Measurements from ENCODE around the gene RFX4.

RFX4 gene

GRCh38 chr12:106774005-106774807 lies 191.4 kb downstream of the RFX4 start, which contains the start of gene RIC8B:
Gene RIC8B (plus strand): TSS chr12:106774682. CDS start chr12:106774746, 64 bp downstream.
- DNase-seq (ENCODE audit: low read depth): peak; percentile 99
- peak within 1 kb of the TSS; percentile 91 for H3K4me3 ChIP-seq (ENCODE audit: low read length)
- peaks cover 13% of the 10 kb centered on the region for H3K4me1 ChIP-seq (ENCODE audit: control insufficient read depth, insufficient read depth, low read length)
- no peaks in the 10 kb centered on the region for H3K9me3 ChIP-seq (ENCODE audit: control insufficient read depth, low read length)
- peak within 1 kb of the TSS; percentile 97 for H3K9ac ChIP-seq (ENCODE audit: low read length)
- no peaks in the 10 kb centered on the region for H3K27me3 ChIP-seq (replicated peaks; ENCODE audit: control insufficient read depth, insufficient read depth, low read length)
- no peaks in the 10 kb centered on the region for H3K36me3 ChIP-seq (ENCODE audit: control insufficient read depth, insufficient read depth, low read length, severe bottlenecking)

DNA sequence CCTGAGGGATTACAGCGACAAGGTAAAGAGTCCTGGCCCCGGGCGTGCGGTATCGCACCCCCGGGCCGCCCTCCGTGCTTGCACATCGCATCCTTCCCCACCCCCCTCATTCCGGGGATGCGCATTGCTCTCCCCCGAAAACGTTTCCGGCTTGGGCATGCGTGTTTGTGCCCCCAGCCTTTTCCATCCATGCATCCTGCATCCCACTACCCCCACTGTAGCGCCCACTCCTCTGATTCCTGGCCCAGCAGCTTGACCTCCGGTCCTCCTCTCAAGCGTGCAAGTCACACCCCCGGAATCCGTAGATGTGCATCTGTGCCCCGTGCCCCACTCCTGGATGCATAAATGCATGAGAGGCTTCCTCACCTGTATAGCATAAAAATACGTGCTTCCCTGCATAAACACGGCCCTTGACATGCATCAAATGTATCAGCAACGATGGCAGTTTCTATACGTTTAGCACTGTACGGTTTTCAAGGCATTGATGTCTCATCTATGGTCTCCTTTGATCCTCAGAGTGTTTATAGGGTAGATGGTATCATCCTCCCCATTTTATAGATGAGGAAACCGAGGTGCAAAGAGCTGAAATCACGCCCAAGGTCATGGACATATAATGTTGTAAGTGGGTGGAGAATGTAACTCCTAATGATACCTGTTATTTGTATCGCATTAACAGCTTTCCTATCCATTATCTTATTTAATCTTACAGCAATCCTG lies 192.2 kb downstream of the RFX4 start:
- H3K27me3 ChIP-seq (replicated peaks; ENCODE audit: control insufficient read depth, insufficient read depth, low read length): no peaks in the 10 kb centered on the region
- peaks cover 9% of the 10 kb centered on the region for H3K4me1 ChIP-seq (ENCODE audit: control insufficient read depth, insufficient read depth, low read length)
- peak overlapping the region; percentile 91 for H3K4me3 ChIP-seq (ENCODE audit: low read length)
- no peak for DNase-seq (ENCODE audit: low read depth)
- H3K9ac ChIP-seq (ENCODE audit: low read length): peak overlapping the region; percentile 97
- H3K36me3 ChIP-seq (ENCODE audit: control insufficient read depth, insufficient read depth, low read length, severe bottlenecking): no peaks in the 10 kb centered on the region
- no peaks in the 10 kb centered on the region for H3K9me3 ChIP-seq (ENCODE audit: control insufficient read depth, low read length)

DNA sequence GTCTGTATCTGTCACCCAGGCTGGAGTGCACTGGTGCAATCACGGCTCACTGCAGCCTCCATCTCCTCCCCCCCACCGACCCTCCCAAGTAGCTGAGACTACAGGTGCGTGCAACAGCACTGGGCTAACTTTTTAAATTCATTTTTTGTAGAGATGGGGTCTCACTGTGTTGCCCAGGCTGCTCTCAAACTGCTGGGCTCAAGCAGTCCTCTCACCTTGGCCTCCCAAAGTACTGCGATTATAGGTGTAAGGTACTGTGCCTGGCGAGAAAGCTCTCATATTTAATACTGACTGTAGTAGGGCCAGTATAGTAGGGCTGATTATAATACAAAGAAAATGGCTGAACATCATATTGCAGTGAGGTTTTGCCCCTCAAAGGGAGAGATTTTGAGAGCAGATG lies 194.1 kb downstream of the RFX4 start:
- no peak for DNase-seq (ENCODE audit: low read depth)
- Histone ChIP-seq H3K9ac (ENCODE audit: low read length) (no peak overlapping the region), H3K4me1 (ENCODE audit: control insufficient read depth, insufficient read depth, low read length) (peaks cover 9% of the 10 kb centered on the region), H3K4me3 (ENCODE audit: low read length) (no peak overlapping the region), H3K9me3 (ENCODE audit: control insufficient read depth, low read length) (no peaks in the 10 kb centered on the region), H3K27me3 (replicated peaks; ENCODE audit: control insufficient read depth, insufficient read depth, low read length) (no peaks in the 10 kb centered on the region), H3K36me3 (ENCODE audit: control insufficient read depth, insufficient read depth, low read length, severe bottlenecking) (no peaks in the 10 kb centered on the region)

DNA sequence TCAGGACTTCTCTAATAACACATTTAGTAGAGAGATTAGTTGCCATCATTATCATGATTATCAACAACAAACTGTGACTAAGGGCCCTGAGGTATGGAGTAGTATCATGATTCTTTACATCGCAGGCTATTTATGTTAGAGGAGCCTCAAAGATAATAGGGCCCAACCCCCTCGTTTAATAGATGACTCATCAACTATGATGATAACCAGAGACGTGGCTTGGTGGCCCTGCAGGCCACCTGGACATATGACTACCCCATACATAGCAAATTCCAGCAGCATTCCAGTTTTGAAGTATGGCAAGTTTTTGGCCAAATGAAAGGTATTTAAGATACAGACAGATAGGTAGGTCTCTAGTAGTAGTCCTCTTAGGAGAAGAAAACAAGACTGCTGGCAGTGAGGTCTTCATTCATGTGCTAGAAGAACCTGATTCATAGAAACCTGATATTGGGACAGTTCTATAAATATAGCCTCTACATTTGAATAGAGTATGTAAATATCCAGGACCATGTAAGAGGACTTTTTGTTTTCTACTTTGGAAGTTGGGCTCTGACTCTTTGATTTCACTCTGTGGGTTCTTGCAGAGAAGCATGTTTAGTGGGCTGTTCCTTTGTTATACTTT lies 197.3 kb downstream of the RFX4 start:
- DNase-seq (ENCODE audit: low read depth): peak; percentile 12
- H3K36me3 ChIP-seq (ENCODE audit: control insufficient read depth, insufficient read depth, low read length, severe bottlenecking): peaks cover 10% of the 10 kb centered on the region
- no peaks in the 10 kb centered on the region for H3K27me3 ChIP-seq (replicated peaks; ENCODE audit: control insufficient read depth, insufficient read depth, low read length)
- H3K9me3 ChIP-seq (ENCODE audit: control insufficient read depth, low read length): no peaks in the 10 kb centered on the region
- no peak overlapping the region for H3K9ac ChIP-seq (ENCODE audit: low read length)
- peaks cover 7% of the 10 kb centered on the region for H3K4me1 ChIP-seq (ENCODE audit: control insufficient read depth, insufficient read depth, low read length)
- H3K4me3 ChIP-seq (ENCODE audit: low read length): no peak overlapping the region

GRCh38 chr12:106782619-106783018 lies 199.8 kb downstream of the RFX4 start:
- no peaks in the 10 kb centered on the region for H3K4me1 ChIP-seq (ENCODE audit: control insufficient read depth, insufficient read depth, low read length)
- H3K9ac ChIP-seq (ENCODE audit: low read length): no peak overlapping the region
- H3K9me3 ChIP-seq (ENCODE audit: control insufficient read depth, low read length): no peaks in the 10 kb centered on the region
- no peak overlapping the region for H3K4me3 ChIP-seq (ENCODE audit: low read length)
- DNase-seq (ENCODE audit: low read depth): no peak
- H3K27me3 ChIP-seq (replicated peaks; ENCODE audit: control insufficient read depth, insufficient read depth, low read length): no peaks in the 10 kb centered on the region
- H3K36me3 ChIP-seq (ENCODE audit: control insufficient read depth, insufficient read depth, low read length, severe bottlenecking): peaks cover 14% of the 10 kb centered on the region

- H3K36me3 ChIP-seq (ENCODE audit: control insufficient read depth, insufficient read depth, low read length, severe bottlenecking): peaks cover 14% of the 10 kb centered on the region
- H3K4me1 ChIP-seq (ENCODE audit: control insufficient read depth, insufficient read depth, low read length): no peaks in the 10 kb centered on the region
- H3K9me3 ChIP-seq (ENCODE audit: control insufficient read depth, low read length): no peaks in the 10 kb centered on the region
- H3K27me3 ChIP-seq (replicated peaks; ENCODE audit: control insufficient read depth, insufficient read depth, low read length): no peaks in the 10 kb centered on the region
- H3K4me3 ChIP-seq (ENCODE audit: low read length): no peak overlapping the region
- no peak for DNase-seq (ENCODE audit: low read depth)
- H3K9ac ChIP-seq (ENCODE audit: low read length): no peak overlapping the region
Measured at GRCh38 chr12:106783515-106783914, 200.7 kb downstream of the RFX4 start.

- Histone ChIP-seq H3K27me3 (replicated peaks; ENCODE audit: control insufficient read depth, insufficient read depth, low read length) (no peaks in the 10 kb centered on the region), H3K9ac (ENCODE audit: low read length) (no peak overlapping the region), H3K9me3 (ENCODE audit: control insufficient read depth, low read length) (no peaks in the 10 kb centered on the region), H3K4me3 (ENCODE audit: low read length) (no peak overlapping the region), H3K4me1 (ENCODE audit: control insufficient read depth, insufficient read depth, low read length) (no peaks in the 10 kb centered on the region), H3K36me3 (ENCODE audit: control insufficient read depth, insufficient read depth, low read length, severe bottlenecking) (peaks cover 28% of the 10 kb centered on the region)
- DNase-seq (ENCODE audit: low read depth): no peak
Measured at GRCh38 chr12:106790020-106790419, 207.2 kb downstream of the RFX4 start.

GRCh38 chr12:106791531-106791930 lies 208.7 kb downstream of the RFX4 start:
- Histone ChIP-seq H3K4me3 (ENCODE audit: low read length) (no peak overlapping the region), H3K27me3 (replicated peaks; ENCODE audit: control insufficient read depth, insufficient read depth, low read length) (no peaks in the 10 kb centered on the region), H3K9ac (ENCODE audit: low read length) (no peak overlapping the region), H3K9me3 (ENCODE audit: control insufficient read depth, low read length) (no peaks in the 10 kb centered on the region), H3K4me1 (ENCODE audit: control insufficient read depth, insufficient read depth, low read length) (no peaks in the 10 kb centered on the region), H3K36me3 (ENCODE audit: control insufficient read depth, insufficient read depth, low read length, severe bottlenecking) (peaks cover 22% of the 10 kb centered on the region)
- DNase-seq (ENCODE audit: low read depth): no peak

- no peaks in the 10 kb centered on the region for H3K4me1 ChIP-seq (ENCODE audit: control insufficient read depth, insufficient read depth, low read length)
- no peaks in the 10 kb centered on the region for H3K9me3 ChIP-seq (ENCODE audit: control insufficient read depth, low read length)
- no peaks in the 10 kb centered on the region for H3K27me3 ChIP-seq (replicated peaks; ENCODE audit: control insufficient read depth, insufficient read depth, low read length)
- H3K4me3 ChIP-seq (ENCODE audit: low read length): no peak overlapping the region
- DNase-seq (ENCODE audit: low read depth): no peak
- peaks cover 22% of the 10 kb centered on the region for H3K36me3 ChIP-seq (ENCODE audit: control insufficient read depth, insufficient read depth, low read length, severe bottlenecking)
- no peak overlapping the region for H3K9ac ChIP-seq (ENCODE audit: low read length)
Measured at GRCh38 chr12:106794369-106794768, 211.6 kb downstream of the RFX4 start.

DNA sequence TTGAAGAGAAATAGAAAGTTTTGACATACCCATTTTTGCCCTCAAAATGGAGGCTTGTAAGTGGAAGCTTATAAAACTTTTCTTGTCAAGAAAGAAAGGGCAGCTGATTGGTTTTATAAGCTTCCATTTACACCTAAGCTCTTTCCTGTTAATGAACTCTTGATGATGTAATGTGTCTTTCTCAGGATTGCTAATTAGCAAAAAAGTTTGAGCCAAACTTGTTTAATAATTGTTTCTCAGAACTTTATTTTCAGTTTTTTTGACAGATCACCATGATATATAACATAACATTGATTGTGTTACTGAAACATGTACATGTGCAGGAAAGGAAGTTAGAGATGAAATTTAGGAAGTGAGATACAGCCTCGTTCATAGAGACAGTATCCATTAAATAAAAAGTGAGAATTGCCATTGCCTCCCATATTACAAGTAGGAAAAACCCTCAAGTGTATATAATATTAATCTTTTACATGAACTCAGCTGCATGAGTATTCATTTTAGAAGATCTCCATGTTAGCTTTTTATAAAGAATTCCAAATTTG lies 218.4 kb downstream of the RFX4 start:
- Histone ChIP-seq H3K27me3 (replicated peaks; ENCODE audit: control insufficient read depth, insufficient read depth, low read length) (no peaks in the 10 kb centered on the region), H3K36me3 (ENCODE audit: control insufficient read depth, insufficient read depth, low read length, severe bottlenecking) (peaks cover 8% of the 10 kb centered on the region), H3K4me3 (ENCODE audit: low read length) (no peak overlapping the region), H3K9me3 (ENCODE audit: control insufficient read depth, low read length) (no peaks in the 10 kb centered on the region), H3K4me1 (ENCODE audit: control insufficient read depth, insufficient read depth, low read length) (no peaks in the 10 kb centered on the region), H3K9ac (ENCODE audit: low read length) (no peak overlapping the region)
- DNase-seq (ENCODE audit: low read depth): no peak

Data from adipocyte (in vitro differentiated cells).